Measurements from ENCODE around the gene C1orf35.

Gene C1orf35

GRCh38 chr1:228102791-228103620 is at the start of gene C1orf35:
Gene C1orf35, minus strand, starts transcription at chr1:228103325. Its CDS starts 98 bp downstream, at chr1:228103227.
- peak; percentile 70 for FAIRE-seq

- FAIRE-seq: no peak
These were observed 49.8 kb upstream of the C1orf35 start for GRCh38 chr1:228152918-228153258.

- FAIRE-seq: no peak
These were observed 49.2 kb upstream of the C1orf35 start for GRCh38 chr1:228152097-228152917.

- FAIRE-seq: no peak
These were observed 48.2 kb upstream of the C1orf35 start for GRCh38 chr1:228151180-228151925.

- no peak for FAIRE-seq
These were observed 47.5 kb upstream of the C1orf35 start for GRCh38 chr1:228150461-228151179.

- FAIRE-seq: no peak
These were observed 47.0 kb upstream of the C1orf35 start for GRCh38 chr1:228150120-228150460.

GRCh38 chr1:228149406-228150119 is 46.4 kb upstream of the C1orf35 start, which contains the start of gene GJC2:
Gene GJC2, plus strand, starts transcription at chr1:228149930. Its CDS starts 7,829 bp downstream, at chr1:228157759.
- FAIRE-seq: no peak

- no peak for FAIRE-seq
These were observed 45.8 kb upstream of the C1orf35 start for GRCh38 chr1:228148935-228149405.

GRCh38 chr1:228148196-228148861 is 45.2 kb upstream of the C1orf35 start:
- FAIRE-seq: no peak

GRCh38 chr1:228147768-228148167 is 44.6 kb upstream of the C1orf35 start:
- no peak for FAIRE-seq

- no peak for FAIRE-seq
These were observed 44.1 kb upstream of the C1orf35 start for GRCh38 chr1:228147151-228147693.

- no peak for FAIRE-seq
These were observed 43.5 kb upstream of the C1orf35 start for GRCh38 chr1:228146417-228147150.

- no peak for FAIRE-seq
These were observed 42.6 kb upstream of the C1orf35 start for GRCh38 chr1:228145463-228146416.

GRCh38 chr1:228144993-228145343 is 41.8 kb upstream of the C1orf35 start:
- no peak for FAIRE-seq

- no peak for FAIRE-seq
These were observed 41.3 kb upstream of the C1orf35 start for GRCh38 chr1:228144193-228144992.

GRCh38 chr1:228143480-228144192 is 40.5 kb upstream of the C1orf35 start:
- no peak for FAIRE-seq

GRCh38 chr1:228142701-228143136 is 39.6 kb upstream of the C1orf35 start:
- no peak for FAIRE-seq
